ENCODE data around the gene HNRNPUL1.

The HNRNPUL1 gene

DNA sequence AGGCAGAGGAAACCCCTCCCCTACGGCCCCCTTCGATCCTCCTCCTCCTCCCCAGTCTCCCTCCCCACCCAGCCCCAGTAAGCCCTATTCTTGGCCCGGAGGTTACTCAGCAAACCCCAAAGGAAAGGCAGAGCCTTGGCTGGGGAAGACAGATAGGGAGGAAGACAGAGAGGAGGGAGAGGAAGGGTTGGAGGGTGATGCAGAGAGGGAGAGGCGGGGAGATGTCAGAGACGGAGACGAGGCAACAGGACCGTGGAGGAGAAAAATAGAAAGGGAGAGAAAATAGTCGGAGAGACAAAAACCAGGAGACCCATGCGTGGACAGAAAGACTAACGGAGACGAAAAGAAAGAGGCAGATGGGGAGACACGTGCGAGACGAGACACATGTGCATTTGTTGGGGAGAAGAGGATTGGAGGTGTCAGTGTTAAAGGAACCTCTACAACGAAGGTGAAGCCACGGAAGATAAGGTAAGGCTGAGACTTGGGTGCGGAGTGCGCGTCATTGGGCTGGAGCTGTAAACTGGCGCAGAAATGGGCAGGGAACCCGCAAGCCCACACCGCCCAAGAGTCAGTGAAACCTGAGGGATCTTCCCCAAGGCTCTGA is 86.7 kb downstream of the HNRNPUL1 start:
- peaks cover 4% of the 10 kb centered on the region for H3K4me1 ChIP-seq (ENCODE audit: insufficient read depth, poor library complexity, severe bottlenecking)
- H3K4me3 ChIP-seq (ENCODE audit: severe bottlenecking) = peak overlapping the region; percentile 67
- H3K9me3 ChIP-seq (ENCODE audit: severe bottlenecking) = no peaks in the 10 kb centered on the region
- no peaks in the 10 kb centered on the region for H3K27me3 ChIP-seq (ENCODE audit: insufficient read depth, poor library complexity, severe bottlenecking)
- TF ChIP-seq, protein P1, sequence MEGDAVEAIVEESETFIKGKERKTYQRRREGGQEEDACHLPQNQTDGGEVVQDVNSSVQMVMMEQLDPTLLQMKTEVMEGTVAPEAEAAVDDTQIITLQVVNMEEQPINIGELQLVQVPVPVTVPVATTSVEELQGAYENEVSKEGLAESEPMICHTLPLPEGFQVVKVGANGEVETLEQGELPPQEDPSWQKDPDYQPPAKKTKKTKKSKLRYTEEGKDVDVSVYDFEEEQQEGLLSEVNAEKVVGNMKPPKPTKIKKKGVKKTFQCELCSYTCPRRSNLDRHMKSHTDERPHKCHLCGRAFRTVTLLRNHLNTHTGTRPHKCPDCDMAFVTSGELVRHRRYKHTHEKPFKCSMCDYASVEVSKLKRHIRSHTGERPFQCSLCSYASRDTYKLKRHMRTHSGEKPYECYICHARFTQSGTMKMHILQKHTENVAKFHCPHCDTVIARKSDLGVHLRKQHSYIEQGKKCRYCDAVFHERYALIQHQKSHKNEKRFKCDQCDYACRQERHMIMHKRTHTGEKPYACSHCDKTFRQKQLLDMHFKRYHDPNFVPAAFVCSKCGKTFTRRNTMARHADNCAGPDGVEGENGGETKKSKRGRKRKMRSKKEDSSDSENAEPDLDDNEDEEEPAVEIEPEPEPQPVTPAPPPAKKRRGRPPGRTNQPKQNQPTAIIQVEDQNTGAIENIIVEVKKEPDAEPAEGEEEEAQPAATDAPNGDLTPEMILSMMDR (IDR thresholded peaks at IDR 0.05; ENCODE audit: poor library complexity, severe bottlenecking) = no peak
- no peak for DNase-seq (ENCODE audit: low spot score)
- H3K27ac ChIP-seq (ENCODE audit: poor library complexity, severe bottlenecking) = peak overlapping the region; percentile 65
- peak; percentile 17 for ATAC-seq (ENCODE audit: low read depth)
- peaks cover 35% of the 10 kb centered on the region for H3K36me3 ChIP-seq (ENCODE audit: low read depth)

GRCh38 chr19:41351339-41352245 is 87.4 kb downstream of the HNRNPUL1 start:
- Histone ChIP-seq H3K4me3 (ENCODE audit: severe bottlenecking) (peak overlapping the region; percentile 67), H3K4me1 (ENCODE audit: insufficient read depth, poor library complexity, severe bottlenecking) (peaks cover 4% of the 10 kb centered on the region), H3K27me3 (ENCODE audit: insufficient read depth, poor library complexity, severe bottlenecking) (no peaks in the 10 kb centered on the region), H3K36me3 (ENCODE audit: low read depth) (peaks cover 27% of the 10 kb centered on the region), H3K9me3 (ENCODE audit: severe bottlenecking) (no peaks in the 10 kb centered on the region), H3K27ac (ENCODE audit: poor library complexity, severe bottlenecking) (peak overlapping the region; percentile 65)
- peak; percentile 65 for ATAC-seq (ENCODE audit: low read depth)
- TF ChIP-seq, protein P1 (IDR thresholded peaks at IDR 0.05; ENCODE audit: poor library complexity, severe bottlenecking) = no peak
- DNase-seq (ENCODE audit: low spot score) = no peak

DNA sequence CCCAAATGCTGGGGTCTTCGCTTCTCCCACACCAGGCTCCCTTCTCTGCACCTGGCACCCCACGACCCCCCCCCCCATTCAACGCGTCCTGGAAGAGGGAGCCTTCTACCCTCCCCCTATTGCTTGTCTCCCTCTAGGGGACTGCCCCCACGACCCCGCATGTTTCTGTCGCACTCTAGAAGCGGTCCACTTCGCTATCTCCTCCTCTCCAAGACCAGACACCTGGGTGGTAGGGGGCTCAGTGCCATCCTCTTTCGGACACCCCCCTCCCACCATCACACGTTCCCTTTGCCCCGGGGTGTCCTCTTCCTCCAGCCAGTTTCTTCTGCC is 88.1 kb downstream of the HNRNPUL1 start:
- peak overlapping the region; percentile 65 for H3K27ac ChIP-seq (ENCODE audit: poor library complexity, severe bottlenecking)

DNA sequence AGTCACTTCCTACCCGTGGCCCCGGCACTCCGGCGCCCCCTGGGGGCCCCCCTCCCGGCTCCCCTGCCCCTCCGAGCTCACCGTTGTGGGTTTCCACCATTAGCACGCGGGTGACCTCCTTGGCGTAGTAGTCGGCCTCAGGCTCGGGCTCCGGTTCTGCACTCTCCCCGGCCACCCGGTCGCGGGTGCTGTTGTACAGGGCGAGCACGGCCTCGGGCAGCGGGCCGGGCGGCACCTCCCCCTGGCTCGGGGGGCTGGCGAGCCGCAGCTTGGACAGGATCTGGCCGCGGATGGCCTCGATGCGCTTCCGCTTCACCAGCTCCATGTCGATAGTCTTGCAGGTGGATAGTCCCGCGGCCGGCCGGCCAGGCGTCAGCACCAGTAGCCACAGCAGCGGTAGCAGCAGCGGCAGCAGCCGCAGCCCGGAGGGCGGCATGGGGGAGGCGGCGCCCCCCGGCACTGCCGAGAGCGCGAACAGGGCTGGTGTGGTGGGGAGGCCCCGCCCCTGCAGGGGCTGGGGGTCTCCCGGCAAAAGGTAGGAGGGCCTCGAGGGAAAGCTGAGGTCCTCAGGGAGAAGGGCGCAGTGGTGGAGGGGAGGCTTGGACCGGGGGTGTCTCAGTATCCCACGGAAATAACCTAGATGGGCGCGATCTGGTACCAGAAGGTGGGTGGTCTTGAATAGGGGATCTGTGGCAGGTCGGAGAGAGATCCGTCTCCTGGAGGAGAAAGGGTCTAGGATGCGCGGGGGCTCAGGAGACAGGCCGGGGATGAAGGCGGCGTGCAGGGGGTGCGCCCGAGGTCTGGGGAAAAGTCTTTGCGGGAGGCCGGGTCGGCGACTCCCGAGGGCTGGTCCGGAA is 88.7 kb downstream of the HNRNPUL1 start:
- ATAC-seq (ENCODE audit: low read depth) = peak; percentile 35
- no peak for DNase-seq (ENCODE audit: low spot score)
- TF ChIP-seq, protein P1 (IDR thresholded peaks at IDR 0.05; ENCODE audit: poor library complexity, severe bottlenecking) = peak; percentile 87
- H3K36me3 ChIP-seq (ENCODE audit: low read depth) = peaks cover 15% of the 10 kb centered on the region
- peak overlapping the region; percentile 67 for H3K4me3 ChIP-seq (ENCODE audit: severe bottlenecking)
- H3K4me1 ChIP-seq (ENCODE audit: insufficient read depth, poor library complexity, severe bottlenecking) = peaks cover 4% of the 10 kb centered on the region
- no peaks in the 10 kb centered on the region for H3K27me3 ChIP-seq (ENCODE audit: insufficient read depth, poor library complexity, severe bottlenecking)
- no peaks in the 10 kb centered on the region for H3K9me3 ChIP-seq (ENCODE audit: severe bottlenecking)
- peak overlapping the region; percentile 65 for H3K27ac ChIP-seq (ENCODE audit: poor library complexity, severe bottlenecking)

More for the DNA sequence above, 88.1 kb downstream of the HNRNPUL1 start:
- H3K4me1 ChIP-seq (ENCODE audit: insufficient read depth, poor library complexity, severe bottlenecking) = peaks cover 4% of the 10 kb centered on the region
- H3K9me3 ChIP-seq (ENCODE audit: severe bottlenecking) = no peaks in the 10 kb centered on the region
- peak overlapping the region; percentile 67 for H3K4me3 ChIP-seq (ENCODE audit: severe bottlenecking)
- TF ChIP-seq, protein P1 (IDR thresholded peaks at IDR 0.05; ENCODE audit: poor library complexity, severe bottlenecking) = no peak
- no peaks in the 10 kb centered on the region for H3K27me3 ChIP-seq (ENCODE audit: insufficient read depth, poor library complexity, severe bottlenecking)
- peaks cover 21% of the 10 kb centered on the region for H3K36me3 ChIP-seq (ENCODE audit: low read depth)
- ATAC-seq (ENCODE audit: low read depth) (no peak), DNase-seq (ENCODE audit: low spot score) (no peak)

Measured in RWPE2 (cell line).